ENCODE measurements around the gene MPPED2. TPM values are rescaled to one million over a fixed set of nuclear protein-coding genes. Genes with fewer than 3 reads are reported as not detected.

Gene MPPED2
- total RNA-seq, 1 donor from 2014 or later, result 0.42 TPM

DNA sequence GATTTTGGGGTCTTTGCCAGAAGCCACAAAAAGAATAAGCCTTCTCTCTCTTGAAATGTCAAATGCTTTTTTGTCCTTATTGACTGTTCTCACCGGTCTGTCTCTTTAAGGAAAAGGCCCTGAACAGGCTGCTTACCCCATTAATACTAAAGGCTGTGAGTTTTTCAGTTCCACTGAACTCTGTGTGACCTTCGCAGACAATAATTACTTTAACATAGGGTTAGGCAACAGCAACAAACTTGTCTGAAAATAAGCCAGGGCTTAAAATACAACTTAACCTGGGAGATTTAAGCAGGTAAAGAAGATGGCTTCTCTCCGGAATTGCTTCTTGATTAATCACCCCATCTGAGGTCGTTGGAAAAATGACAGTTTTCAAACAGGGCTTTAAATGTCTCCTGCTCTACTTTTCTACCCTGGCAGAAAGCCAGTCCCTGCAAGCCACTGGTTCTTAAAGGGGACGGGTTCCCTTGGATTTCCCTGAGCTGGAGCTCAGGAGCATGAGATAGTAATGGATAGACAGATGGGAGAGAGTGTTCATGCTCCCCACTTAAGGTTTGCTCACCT is 193.8 kb downstream of the MPPED2 start:
- peak; percentile 18 for DNase-seq (ENCODE audit: low read depth)
- Histone ChIP-seq H3K4me3 (ENCODE audit: low read depth, low read length) (no peak overlapping the region), H3K27me3 (ENCODE audit: control insufficient read depth, insufficient read depth, low read length) (no peaks in the 10 kb centered on the region), H3K36me3 (ENCODE audit: control insufficient read depth, insufficient read depth, low read length) (no peaks in the 10 kb centered on the region)
- TF ChIP-seq, protein P1, sequence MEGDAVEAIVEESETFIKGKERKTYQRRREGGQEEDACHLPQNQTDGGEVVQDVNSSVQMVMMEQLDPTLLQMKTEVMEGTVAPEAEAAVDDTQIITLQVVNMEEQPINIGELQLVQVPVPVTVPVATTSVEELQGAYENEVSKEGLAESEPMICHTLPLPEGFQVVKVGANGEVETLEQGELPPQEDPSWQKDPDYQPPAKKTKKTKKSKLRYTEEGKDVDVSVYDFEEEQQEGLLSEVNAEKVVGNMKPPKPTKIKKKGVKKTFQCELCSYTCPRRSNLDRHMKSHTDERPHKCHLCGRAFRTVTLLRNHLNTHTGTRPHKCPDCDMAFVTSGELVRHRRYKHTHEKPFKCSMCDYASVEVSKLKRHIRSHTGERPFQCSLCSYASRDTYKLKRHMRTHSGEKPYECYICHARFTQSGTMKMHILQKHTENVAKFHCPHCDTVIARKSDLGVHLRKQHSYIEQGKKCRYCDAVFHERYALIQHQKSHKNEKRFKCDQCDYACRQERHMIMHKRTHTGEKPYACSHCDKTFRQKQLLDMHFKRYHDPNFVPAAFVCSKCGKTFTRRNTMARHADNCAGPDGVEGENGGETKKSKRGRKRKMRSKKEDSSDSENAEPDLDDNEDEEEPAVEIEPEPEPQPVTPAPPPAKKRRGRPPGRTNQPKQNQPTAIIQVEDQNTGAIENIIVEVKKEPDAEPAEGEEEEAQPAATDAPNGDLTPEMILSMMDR (IDR thresholded peaks at IDR 0.05; ENCODE audit: insufficient read depth, low read length, poor library complexity, severe bottlenecking), result no peak

- TF ChIP-seq, protein P1 (IDR thresholded peaks at IDR 0.05; ENCODE audit: insufficient read depth, low read length, poor library complexity, severe bottlenecking), result no peak
- Histone ChIP-seq H3K36me3 (ENCODE audit: control insufficient read depth, insufficient read depth, low read length) (no peaks in the 10 kb centered on the region), H3K4me3 (ENCODE audit: low read depth, low read length) (no peak overlapping the region), H3K27me3 (ENCODE audit: control insufficient read depth, insufficient read depth, low read length) (no peaks in the 10 kb centered on the region)
- no peak for DNase-seq (ENCODE audit: low read depth)
Observed at GRCh38 chr11:30388957-30389356, 197.2 kb downstream of the MPPED2 start.

DNA sequence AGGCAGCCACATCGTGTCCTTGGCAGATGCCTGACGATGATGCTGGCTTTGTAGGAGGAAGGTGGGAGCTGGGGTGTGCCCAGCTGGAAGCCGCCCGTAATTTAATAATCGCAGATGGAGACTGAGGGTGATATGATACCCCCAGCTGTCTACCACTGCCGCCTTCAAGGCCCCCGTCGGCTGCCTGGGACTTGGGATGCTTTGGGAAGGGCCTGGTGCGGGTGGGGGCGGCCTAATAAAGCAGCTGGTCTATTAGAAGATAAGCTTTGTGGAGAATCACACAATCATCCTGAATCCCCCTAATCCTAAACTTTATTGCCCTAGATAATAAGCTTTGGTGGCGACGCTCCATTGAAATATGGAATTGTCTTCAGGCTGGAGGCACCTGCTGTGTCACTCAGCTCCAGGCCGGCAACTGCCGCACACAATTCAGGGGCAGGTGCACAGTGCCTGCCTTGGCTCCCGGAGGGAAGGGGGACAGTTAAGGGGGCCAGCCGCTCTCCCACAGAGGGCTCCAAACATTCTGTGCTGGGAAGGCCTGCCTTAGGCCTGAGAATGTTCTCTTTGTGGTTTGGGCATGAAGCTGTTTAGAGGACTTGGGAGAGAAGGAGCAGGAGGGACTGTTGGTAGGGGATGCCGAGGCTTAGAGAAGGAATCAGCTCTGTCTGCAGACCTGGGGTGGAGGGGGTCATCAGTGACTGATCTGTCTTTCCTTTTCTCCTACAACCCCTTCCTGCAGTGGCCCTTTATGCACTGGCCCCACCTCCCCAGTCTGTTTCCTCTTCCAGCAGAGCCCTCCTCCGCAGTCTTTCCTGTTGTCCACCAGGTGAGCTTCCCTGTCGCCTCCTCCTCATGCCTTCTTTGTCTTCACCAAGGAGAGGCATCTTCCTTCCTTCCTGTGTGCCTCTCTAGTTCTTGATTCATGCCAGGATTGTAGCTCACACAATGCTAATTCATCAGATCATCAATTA is 198.0 kb downstream of the MPPED2 start:
- Histone ChIP-seq H3K36me3 (ENCODE audit: control insufficient read depth, insufficient read depth, low read length) (no peaks in the 10 kb centered on the region), H3K27me3 (ENCODE audit: control insufficient read depth, insufficient read depth, low read length) (no peaks in the 10 kb centered on the region), H3K4me3 (ENCODE audit: low read depth, low read length) (no peak overlapping the region)
- TF ChIP-seq, protein P1 (IDR thresholded peaks at IDR 0.05; ENCODE audit: insufficient read depth, low read length, poor library complexity, severe bottlenecking), result no peak
- no peak for DNase-seq (ENCODE audit: low read depth)

DNA sequence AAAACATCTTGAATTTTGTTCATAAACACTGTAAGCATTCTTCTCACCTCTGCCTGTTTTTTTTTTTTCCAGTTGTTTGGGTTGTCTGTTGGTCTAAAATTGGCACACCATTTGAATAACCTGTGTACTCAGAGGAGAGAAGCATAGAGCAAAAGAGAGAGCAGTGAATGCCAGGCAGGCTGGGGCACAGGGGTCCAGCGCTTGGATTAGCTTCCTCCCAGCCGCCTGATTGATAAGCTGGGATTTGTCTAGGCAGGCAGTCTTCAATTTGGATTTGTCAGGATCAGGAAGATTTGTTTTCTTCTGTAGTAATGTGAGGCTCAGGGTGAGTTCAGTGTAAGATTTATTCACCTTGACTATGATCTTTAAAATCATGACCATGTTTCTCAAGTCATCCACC is 204.3 kb downstream of the MPPED2 start:
- H3K4me3 ChIP-seq (ENCODE audit: low read depth, low read length), result no peak overlapping the region
- H3K36me3 ChIP-seq (ENCODE audit: control insufficient read depth, insufficient read depth, low read length), result no peaks in the 10 kb centered on the region
- H3K27me3 ChIP-seq (ENCODE audit: control insufficient read depth, insufficient read depth, low read length), result no peaks in the 10 kb centered on the region
- TF ChIP-seq, protein P1 (IDR thresholded peaks at IDR 0.05; ENCODE audit: insufficient read depth, low read length, poor library complexity, severe bottlenecking), result no peak
- DNase-seq (ENCODE audit: low read depth), result no peak

DNA sequence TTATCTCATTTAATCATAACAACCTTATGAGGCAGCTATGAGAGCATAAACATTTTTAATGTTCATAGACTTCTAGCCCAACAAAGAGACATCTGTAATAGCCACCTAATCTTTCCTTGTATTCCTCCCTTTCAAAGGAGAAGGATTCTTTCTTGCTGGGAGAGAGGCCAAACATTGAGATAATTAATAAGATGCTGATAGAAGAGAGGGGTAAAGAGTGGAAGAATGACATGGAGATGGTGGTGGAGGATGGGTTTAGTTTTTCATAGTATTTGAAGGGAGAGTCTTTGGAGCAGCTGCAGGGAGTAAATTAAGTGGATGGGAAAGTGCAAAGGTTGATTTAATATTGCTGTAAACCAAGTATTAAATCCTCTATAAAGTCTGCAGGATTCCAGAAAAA is 205.3 kb downstream of the MPPED2 start:
- Histone ChIP-seq H3K27me3 (ENCODE audit: control insufficient read depth, insufficient read depth, low read length) (no peaks in the 10 kb centered on the region), H3K4me3 (ENCODE audit: low read depth, low read length) (no peak overlapping the region), H3K36me3 (ENCODE audit: control insufficient read depth, insufficient read depth, low read length) (no peaks in the 10 kb centered on the region)
- TF ChIP-seq, protein P1 (IDR thresholded peaks at IDR 0.05; ENCODE audit: insufficient read depth, low read length, poor library complexity, severe bottlenecking), result no peak
- DNase-seq (ENCODE audit: low read depth), result no peak
